ENCODE measurements around the gene FBN3.

- TF ChIP-seq RAD21 (IDR thresholded peaks at IDR 0.05; ENCODE audit: low read depth): no peak
- no peak for TF ChIP-seq YY1 (IDR thresholded peaks at IDR 0.05; ENCODE audit: low read depth)
- no peak for TF ChIP-seq TEAD4 (IDR thresholded peaks at IDR 0.05)
- TF ChIP-seq TCF12 (IDR thresholded peaks at IDR 0.05; ENCODE audit: low read depth): no peak
- TF ChIP-seq EP300 (IDR thresholded peaks at IDR 0.05; ENCODE audit: borderline replicate concordance): no peak
- TF ChIP-seq EGR1 (IDR thresholded peaks at IDR 0.05): no peak
- TF ChIP-seq, protein P1, sequence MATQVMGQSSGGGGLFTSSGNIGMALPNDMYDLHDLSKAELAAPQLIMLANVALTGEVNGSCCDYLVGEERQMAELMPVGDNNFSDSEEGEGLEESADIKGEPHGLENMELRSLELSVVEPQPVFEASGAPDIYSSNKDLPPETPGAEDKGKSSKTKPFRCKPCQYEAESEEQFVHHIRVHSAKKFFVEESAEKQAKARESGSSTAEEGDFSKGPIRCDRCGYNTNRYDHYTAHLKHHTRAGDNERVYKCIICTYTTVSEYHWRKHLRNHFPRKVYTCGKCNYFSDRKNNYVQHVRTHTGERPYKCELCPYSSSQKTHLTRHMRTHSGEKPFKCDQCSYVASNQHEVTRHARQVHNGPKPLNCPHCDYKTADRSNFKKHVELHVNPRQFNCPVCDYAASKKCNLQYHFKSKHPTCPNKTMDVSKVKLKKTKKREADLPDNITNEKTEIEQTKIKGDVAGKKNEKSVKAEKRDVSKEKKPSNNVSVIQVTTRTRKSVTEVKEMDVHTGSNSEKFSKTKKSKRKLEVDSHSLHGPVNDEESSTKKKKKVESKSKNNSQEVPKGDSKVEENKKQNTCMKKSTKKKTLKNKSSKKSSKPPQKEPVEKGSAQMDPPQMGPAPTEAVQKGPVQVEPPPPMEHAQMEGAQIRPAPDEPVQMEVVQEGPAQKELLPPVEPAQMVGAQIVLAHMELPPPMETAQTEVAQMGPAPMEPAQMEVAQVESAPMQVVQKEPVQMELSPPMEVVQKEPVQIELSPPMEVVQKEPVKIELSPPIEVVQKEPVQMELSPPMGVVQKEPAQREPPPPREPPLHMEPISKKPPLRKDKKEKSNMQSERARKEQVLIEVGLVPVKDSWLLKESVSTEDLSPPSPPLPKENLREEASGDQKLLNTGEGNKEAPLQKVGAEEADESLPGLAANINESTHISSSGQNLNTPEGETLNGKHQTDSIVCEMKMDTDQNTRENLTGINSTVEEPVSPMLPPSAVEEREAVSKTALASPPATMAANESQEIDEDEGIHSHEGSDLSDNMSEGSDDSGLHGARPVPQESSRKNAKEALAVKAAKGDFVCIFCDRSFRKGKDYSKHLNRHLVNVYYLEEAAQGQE (IDR thresholded peaks at IDR 0.05; ENCODE audit: low read depth): no peak
- no peak for TF ChIP-seq FOXM1 (IDR thresholded peaks at IDR 0.05; ENCODE audit: borderline replicate concordance, low read depth)
- no peak for TF ChIP-seq CEBPB (IDR thresholded peaks at IDR 0.05)
These were observed 127.1 kb downstream of the FBN3 start for GRCh38 chr19:8022275-8022674.
